ENCODE data around the gene RHOF. TPM values are rescaled to one million over a fixed set of nuclear protein-coding genes. Genes with fewer than 3 reads are reported as not detected.

RHOF gene
- total and polyA plus RNA-seq, 2 of the 13 experiments (the other 11 are each of a cell fraction or from before 2014, with no cell fraction given): 14.6 to 32.2 TPM

GRCh38 chr12:121802843-121803698 is 9.6 kb upstream of the RHOF start (continued):
- TF ChIP-seq ZNF687 (CRISPR knock-in tag; IDR thresholded peaks at IDR 0.05) (peak; percentile 86), MEF2D (CRISPR knock-in tag; IDR thresholded peaks at IDR 0.05) (peak; percentile 20; the same call in 1 of the 2 replicates), GMEB2 (CRISPR knock-in tag; IDR thresholded peaks at IDR 0.05; ENCODE audit: low read depth) (no peak), MXD3 (CRISPR knock-in tag; IDR thresholded peaks at IDR 0.05) (peak; percentile 84; the same call in 1 of the 2 replicates), DDIT3 (CRISPR knock-in tag; IDR thresholded peaks at IDR 0.05) (no peak), GZF1 (CRISPR knock-in tag; IDR thresholded peaks at IDR 0.05) (no peak), IKZF1 (IDR thresholded peaks at IDR 0.05) (no peak), ZNF451 (CRISPR knock-in tag; IDR thresholded peaks at IDR 0.05) (peak; percentile 44; the same call in 1 of the 2 replicates), PITX1 (CRISPR knock-in tag; IDR thresholded peaks at IDR 0.05) (peak; percentile 53; the same call in 1 of the 2 replicates), KMT2B (CRISPR knock-in tag; IDR thresholded peaks at IDR 0.05) (0 out of 2 replicates have a peak, but pooled peaks have one; percentile 25), HCFC1 (IDR thresholded peaks at IDR 0.05; ENCODE audit: low read depth, low read length) (no peak), ZNF782 (CRISPR knock-in tag; IDR thresholded peaks at IDR 0.05; ENCODE audit: borderline replicate concordance) (0 out of 2 replicates have a peak, but pooled peaks have one; percentile 17), TBP (CRISPR knock-in tag; IDR thresholded peaks at IDR 0.05) (no peak), ZNF577 (CRISPR knock-in tag; IDR thresholded peaks at IDR 0.05; ENCODE audit: borderline replicate concordance, low read depth) (no peak), PAWR (CRISPR knock-in tag; IDR thresholded peaks at IDR 0.05; ENCODE audit: borderline replicate concordance) (no peak), CBX5 (CRISPR knock-in tag; IDR thresholded peaks at IDR 0.05; ENCODE audit: borderline replicate concordance) (no peak), ARNT (IDR thresholded peaks at IDR 0.05) (no peak), ZNF430 (CRISPR knock-in tag; IDR thresholded peaks at IDR 0.05) (peak; percentile 70; the same call in 1 of the 2 replicates), NAIF1 (CRISPR knock-in tag; IDR thresholded peaks at IDR 0.05; ENCODE audit: borderline replicate concordance) (no peak), ZNF781 (CRISPR knock-in tag; IDR thresholded peaks at IDR 0.05; ENCODE audit: borderline replicate concordance, not compliant biosample characterization) (no peak)

Data from HepG2 (cell line).